Astrocyte of the cerebellum (primary cell): ENCODE measurements around the gene NARS2.

ENCODE experiments used
- DNase-seq: peaks from one replicate; pipeline ENCODE4 v3.0.0-alpha.2; 2011; ENCODE audit warnings: low read depth
- H3K4me3 ChIP-seq: 2 replicates; pipeline ENCODE4 v1.5.1; 2011; ENCODE audit warnings: mild to moderate bottlenecking, low read depth, low read length, moderate library complexity
- in situ Hi-C: cut with HindIII; loops from 2 replicates; pipeline ENCODE4 v1.10.0; 2017; ENCODE audit warnings: low sequenced_read_pairs
- TF ChIP-seq, protein P1 (sequence below): IDR thresholded peaks from 2 replicates; pipeline ENCODE4 v1.5.1; 2012; ENCODE audit warnings: low read length, low read depth, moderate library complexity, mild to moderate bottlenecking; ENCODE audit errors: missing control alignments

Gene NARS2

DNA sequence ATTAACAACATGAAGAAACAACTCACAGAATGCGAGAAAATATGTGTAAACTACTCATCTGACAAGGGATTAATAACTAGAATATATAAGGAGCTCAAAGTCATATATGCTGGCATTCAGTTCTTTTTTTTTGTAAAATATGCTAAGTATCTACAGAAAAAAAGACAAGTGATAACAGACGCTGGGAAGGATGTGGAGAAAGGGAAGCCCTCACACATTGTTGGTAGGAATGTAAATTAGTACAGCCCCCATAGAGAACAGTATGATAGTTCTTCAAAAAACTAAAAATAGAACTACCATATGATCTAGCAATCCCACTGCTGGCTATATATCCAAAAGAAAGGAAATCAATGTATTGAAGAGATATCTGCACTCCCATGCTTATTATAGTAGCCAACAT lies 170.9 kb downstream of the NARS2 start:
- TF ChIP-seq, protein P1, sequence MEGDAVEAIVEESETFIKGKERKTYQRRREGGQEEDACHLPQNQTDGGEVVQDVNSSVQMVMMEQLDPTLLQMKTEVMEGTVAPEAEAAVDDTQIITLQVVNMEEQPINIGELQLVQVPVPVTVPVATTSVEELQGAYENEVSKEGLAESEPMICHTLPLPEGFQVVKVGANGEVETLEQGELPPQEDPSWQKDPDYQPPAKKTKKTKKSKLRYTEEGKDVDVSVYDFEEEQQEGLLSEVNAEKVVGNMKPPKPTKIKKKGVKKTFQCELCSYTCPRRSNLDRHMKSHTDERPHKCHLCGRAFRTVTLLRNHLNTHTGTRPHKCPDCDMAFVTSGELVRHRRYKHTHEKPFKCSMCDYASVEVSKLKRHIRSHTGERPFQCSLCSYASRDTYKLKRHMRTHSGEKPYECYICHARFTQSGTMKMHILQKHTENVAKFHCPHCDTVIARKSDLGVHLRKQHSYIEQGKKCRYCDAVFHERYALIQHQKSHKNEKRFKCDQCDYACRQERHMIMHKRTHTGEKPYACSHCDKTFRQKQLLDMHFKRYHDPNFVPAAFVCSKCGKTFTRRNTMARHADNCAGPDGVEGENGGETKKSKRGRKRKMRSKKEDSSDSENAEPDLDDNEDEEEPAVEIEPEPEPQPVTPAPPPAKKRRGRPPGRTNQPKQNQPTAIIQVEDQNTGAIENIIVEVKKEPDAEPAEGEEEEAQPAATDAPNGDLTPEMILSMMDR: no peak
- DNase-seq: no peak
- in situ Hi-C loops: no loop called here

DNA sequence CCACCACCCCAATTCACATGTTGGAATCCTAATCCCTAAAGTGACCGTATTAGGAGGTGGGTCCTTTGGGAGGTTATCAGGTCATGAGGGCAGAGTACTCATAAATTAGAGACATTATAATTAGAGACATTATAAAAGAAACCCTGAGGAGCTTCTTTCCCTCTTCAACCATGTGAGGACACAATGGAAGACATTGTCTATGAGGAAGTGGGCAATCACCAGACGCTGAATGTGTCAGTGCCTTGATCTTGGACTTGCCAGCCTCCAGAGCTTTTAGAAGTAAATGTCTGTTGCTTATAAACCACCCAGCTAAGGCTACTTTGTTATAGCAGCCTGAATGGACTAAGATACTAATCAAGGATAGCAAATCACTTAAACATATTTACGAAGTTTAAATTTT lies 171.8 kb downstream of the NARS2 start:
- DNase-seq: no peak
- in situ Hi-C loops: no loop called here
- no peak overlapping the region for H3K4me3 ChIP-seq
- TF ChIP-seq, protein P1: no peak

More for the DNA sequence above, 170.9 kb downstream of the NARS2 start:
- no peak overlapping the region for H3K4me3 ChIP-seq

DNA sequence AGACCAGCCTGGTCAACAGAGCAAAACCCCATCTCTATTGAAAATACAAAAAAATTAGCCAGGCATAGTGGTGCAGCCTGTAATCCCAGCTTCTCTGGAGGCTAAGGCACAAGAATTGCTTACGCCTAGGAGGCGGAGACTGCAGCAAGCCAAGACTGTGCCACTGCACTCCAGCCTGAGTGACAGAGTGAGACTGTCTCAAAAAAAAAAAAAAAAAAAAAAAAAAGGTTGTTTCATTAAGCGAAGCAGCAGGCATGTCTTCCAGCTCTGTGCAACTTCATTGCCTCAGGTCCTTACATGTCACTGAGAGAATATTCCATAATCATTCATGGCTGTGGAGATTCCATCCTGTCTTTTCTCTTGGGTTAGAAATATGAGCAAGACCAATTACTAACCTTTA lies 174.0 kb downstream of the NARS2 start:
- in situ Hi-C loops: no loop called here
- TF ChIP-seq, protein P1: no peak

DNA sequence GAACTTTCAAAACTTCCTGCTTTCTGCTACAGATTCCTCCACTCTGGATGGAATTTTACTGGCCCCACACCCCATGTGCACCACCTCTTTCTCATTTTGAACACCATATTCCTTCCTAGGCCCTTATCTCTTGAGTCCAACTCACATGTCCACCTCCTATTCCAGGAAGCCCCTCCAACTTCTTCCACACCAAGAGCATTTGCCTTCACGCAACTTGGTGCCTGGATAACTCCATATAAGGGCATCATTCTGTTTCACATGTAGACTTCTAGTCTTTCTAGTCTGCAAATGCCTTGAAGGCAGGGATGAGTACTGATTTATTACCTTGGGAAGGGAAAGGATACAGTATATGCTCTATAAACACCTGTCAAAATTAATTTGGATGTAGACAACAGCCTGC lies 174.5 kb downstream of the NARS2 start:
- TF ChIP-seq, protein P1: no peak
- no peak overlapping the region for H3K4me3 ChIP-seq
- no peak for DNase-seq
- in situ Hi-C loops: no loop called here

More for the DNA sequence above, 174.0 kb downstream of the NARS2 start:
- no peak overlapping the region for H3K4me3 ChIP-seq
- DNase-seq: no peak

DNA sequence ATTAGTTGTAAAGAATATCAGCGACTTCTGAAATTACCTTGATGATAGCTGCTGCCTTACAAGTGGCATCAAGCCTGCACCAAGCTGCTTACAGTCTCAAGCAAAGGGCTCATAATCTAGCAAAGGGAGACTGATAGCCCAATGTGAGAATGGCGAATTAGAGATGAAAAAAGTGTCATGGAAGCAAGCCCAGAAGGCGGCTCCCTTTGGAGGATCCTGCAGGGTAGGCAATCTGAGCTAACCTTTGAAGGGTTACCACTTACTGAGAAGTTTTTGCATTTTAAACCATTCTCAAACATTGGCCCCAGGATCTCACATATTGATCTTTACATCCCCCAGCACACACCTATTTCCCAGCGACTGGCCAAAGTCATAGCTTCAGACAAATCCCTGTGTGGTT lies 175.5 kb downstream of the NARS2 start:
- in situ Hi-C loops: no loop called here
- no peak overlapping the region for H3K4me3 ChIP-seq
- TF ChIP-seq, protein P1: no peak
- no peak for DNase-seq

DNA sequence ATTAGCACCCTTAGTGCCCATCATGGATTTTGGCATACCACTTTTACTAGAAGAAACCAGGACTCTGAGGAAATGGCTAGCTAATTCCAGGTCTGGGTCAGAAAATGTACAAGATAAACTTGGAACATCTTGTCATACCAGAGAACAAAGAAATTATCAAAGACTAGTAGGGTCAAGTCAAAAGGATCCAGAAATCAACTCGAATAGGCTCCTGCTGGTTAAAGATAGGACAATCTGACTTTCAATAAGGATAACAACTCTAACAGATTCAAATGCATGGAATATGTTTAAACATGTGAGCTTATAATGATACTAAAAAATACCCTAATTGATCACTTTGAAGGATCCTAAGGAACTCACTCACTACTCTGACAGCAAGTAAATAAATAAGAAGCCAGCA lies 175.9 kb downstream of the NARS2 start:
- no peak for DNase-seq
- in situ Hi-C loops: no loop called here
- no peak overlapping the region for H3K4me3 ChIP-seq
- TF ChIP-seq, protein P1: no peak

DNA sequence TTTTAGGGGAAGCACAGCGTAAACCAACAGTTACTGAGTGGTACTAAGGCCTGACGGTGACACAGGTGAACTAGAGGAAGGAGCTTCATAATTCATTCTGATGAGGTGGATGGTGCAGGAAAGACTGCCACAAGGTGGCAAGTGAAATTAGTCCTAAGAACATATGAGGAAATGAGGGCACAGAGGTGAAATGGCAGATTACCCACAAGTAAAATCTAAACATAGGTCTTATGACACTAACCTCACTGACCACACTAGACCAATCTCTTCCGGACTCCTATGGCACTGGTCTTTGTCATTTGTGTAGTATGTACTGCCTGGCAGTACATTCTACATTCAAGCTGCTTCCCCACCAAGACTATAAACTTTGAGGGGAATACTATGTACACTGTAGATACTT lies 177.3 kb downstream of the NARS2 start:
- H3K4me3 ChIP-seq: no peak overlapping the region
- in situ Hi-C loops: no loop called here
- TF ChIP-seq, protein P1: no peak
- DNase-seq: no peak
